ENCODE data around the gene THADA. TPM values are rescaled to one million over a fixed set of nuclear protein-coding genes. Genes with fewer than 3 reads are reported as not detected.

THADA gene
- total RNA-seq, 2 donors from 2014 or later: 41.1 to 54.3 TPM

DNA sequence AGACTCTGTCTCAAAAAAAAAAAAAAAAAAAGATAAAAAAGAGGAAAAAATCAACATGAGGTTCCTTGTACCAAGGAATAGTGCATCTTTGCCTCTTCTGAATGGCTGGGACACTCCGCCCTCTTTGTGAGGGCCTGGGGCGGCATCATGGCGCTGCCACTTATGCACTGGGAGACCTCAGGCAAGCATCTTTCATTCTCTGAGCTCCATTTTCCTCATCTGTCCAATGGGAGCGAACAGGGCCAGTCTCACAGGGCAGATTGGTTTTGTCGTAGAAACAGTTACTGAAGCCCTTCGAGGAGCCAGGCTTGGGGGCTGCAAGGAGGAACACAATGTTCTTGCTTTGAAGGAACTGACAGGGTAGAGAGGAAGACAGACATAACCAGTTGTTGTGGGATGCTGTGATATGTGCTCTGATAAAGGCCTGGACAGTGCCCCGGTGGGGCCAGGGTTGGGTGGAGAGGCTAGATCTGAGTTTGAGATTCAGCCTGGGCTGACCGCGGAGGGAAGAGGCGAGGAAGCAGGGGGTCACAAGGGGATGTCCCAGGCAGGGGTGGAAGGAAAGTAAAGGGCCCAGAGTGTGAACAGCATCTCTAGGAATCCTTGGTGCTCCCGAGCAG is 383.5 kb downstream of the THADA start:
- WGBS: 83% methylated on average over 11 of the region's 11 CpGs

DNA sequence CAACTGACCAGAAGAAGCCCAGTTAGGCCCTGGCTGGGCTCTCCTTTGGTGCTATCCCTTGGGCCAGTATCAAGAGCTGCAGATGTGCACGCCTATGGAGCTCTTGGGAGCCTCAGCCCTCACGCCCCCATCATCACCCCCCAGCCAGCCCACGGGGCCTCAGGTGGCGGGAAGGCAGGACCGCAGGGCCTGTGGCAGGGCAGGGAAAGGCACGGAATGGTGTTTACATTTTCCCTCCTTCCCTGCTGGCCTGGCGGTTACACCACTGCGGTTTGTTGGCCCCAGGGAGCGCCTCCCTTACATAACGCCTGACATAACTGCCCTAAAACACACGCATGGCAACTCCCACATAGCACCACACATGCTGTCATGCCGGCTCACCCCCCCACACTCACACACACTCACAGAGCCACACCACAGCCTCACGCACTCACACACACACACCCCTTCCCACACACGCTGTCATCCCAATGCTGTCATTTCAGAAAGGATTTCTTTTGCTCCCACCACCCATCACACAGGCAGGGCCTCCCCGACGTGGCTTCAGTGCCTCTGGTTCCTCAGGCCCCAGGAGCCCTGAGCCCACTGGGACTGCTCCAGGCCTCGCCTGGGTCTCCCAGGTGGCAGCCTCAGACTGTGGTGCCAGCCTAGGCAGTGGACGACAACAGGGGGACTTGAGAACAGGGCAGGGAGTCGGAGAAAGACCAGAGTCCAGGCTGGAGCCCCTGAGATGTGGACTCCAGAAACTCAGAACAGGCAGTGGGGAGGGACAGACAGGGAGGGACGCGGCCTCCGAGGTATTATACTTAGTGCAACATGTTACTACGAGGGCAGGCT is 385.2 kb downstream of the THADA start:
- Histone ChIP-seq H3K27ac (no peak overlapping the region), H3K4me3 (no peak overlapping the region), H3K4me1 (replicated peaks) (no peaks in the 10 kb centered on the region), H3K9me3 (no peaks in the 10 kb centered on the region), H3K27me3 (replicated peaks; ENCODE audit: insufficient read depth) (no peaks in the 10 kb centered on the region), H3K36me3 (no peaks in the 10 kb centered on the region)
- no peak for DNase-seq (ENCODE audit: low spot score)
- TF ChIP-seq POLR2A (IDR thresholded peaks at IDR 0.05): no peak
- TF ChIP-seq POLR2AphosphoS5 (IDR thresholded peaks at IDR 0.05): no peak
- TF ChIP-seq, protein P1, sequence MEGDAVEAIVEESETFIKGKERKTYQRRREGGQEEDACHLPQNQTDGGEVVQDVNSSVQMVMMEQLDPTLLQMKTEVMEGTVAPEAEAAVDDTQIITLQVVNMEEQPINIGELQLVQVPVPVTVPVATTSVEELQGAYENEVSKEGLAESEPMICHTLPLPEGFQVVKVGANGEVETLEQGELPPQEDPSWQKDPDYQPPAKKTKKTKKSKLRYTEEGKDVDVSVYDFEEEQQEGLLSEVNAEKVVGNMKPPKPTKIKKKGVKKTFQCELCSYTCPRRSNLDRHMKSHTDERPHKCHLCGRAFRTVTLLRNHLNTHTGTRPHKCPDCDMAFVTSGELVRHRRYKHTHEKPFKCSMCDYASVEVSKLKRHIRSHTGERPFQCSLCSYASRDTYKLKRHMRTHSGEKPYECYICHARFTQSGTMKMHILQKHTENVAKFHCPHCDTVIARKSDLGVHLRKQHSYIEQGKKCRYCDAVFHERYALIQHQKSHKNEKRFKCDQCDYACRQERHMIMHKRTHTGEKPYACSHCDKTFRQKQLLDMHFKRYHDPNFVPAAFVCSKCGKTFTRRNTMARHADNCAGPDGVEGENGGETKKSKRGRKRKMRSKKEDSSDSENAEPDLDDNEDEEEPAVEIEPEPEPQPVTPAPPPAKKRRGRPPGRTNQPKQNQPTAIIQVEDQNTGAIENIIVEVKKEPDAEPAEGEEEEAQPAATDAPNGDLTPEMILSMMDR (IDR thresholded peaks at IDR 0.05): no peak
- WGBS: 68% methylated on average over 23 of the region's 23 CpGs
- intact Hi-C loops (cut with DNase I): no loop called here

More for the DNA sequence above, 383.5 kb downstream of the THADA start:
- no peaks in the 10 kb centered on the region for H3K9me3 ChIP-seq
- no peak for DNase-seq (ENCODE audit: low spot score)
- H3K27me3 ChIP-seq (replicated peaks; ENCODE audit: insufficient read depth): no peaks in the 10 kb centered on the region
- H3K27ac ChIP-seq: no peak overlapping the region
- intact Hi-C loops (cut with DNase I): no loop called here
- no peak overlapping the region for H3K4me3 ChIP-seq
- TF ChIP-seq POLR2AphosphoS5 (IDR thresholded peaks at IDR 0.05) (no peak), POLR2A (IDR thresholded peaks at IDR 0.05) (no peak)
- TF ChIP-seq, protein P1 (IDR thresholded peaks at IDR 0.05): no peak
- H3K4me1 ChIP-seq (replicated peaks): no peaks in the 10 kb centered on the region
- no peaks in the 10 kb centered on the region for H3K36me3 ChIP-seq

DNA sequence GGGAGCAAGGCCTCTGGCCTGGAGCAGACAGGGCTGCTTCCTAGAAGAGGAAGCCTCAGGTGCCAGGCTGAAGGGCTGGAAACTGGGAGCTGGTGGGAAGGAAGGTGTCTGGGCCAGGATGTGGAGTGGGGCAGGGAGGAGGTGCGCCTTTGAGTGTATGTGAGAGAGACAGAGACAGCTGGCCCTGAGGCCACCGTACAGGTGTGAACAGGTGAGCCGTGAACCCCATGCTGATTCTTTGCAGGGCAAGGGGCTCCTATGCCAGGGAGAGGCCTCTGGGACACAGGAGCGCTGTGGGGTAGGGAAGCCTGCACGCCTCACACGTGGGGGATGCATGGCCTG is 385.7 kb downstream of the THADA start:
- Histone ChIP-seq H3K27ac (no peak overlapping the region), H3K36me3 (no peaks in the 10 kb centered on the region), H3K9me3 (no peaks in the 10 kb centered on the region), H3K4me3 (no peak overlapping the region), H3K4me1 (replicated peaks) (no peaks in the 10 kb centered on the region), H3K27me3 (replicated peaks; ENCODE audit: insufficient read depth) (no peaks in the 10 kb centered on the region)
- intact Hi-C loops (cut with DNase I): no loop called here
- 82% methylated on average over 6 of the region's 6 CpGs for WGBS
- TF ChIP-seq, protein P1 (IDR thresholded peaks at IDR 0.05): no peak
- no peak for TF ChIP-seq POLR2A (IDR thresholded peaks at IDR 0.05)
- no peak for TF ChIP-seq POLR2AphosphoS5 (IDR thresholded peaks at IDR 0.05)
- DNase-seq (ENCODE audit: low spot score): no peak

DNA sequence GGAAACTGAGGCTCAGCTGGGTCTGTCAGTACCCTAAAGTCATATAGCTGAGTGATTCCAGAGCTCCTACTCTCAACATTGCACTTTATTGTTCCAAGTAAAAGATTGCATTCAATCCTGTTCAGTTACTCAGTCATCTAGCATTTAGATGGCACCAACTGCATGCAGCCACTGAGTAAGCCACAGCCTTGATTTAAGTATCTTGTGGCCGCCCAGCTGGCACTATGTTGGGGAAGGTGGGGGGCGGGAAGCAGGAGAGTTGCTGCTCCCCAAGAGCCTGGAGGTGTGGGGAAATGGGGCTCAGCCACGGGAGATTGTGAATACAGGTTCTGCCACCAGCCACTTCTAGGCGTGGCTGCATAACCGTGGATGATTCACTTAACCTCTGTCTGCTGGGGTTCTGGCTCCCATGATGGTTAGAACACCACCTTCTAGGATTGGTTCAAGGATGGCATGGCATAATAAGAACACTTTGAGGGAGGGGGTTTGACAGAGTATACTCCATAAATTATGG is 386.6 kb downstream of the THADA start:
- Histone ChIP-seq H3K36me3 (no peaks in the 10 kb centered on the region), H3K27ac (no peak overlapping the region), H3K27me3 (replicated peaks; ENCODE audit: insufficient read depth) (no peaks in the 10 kb centered on the region), H3K4me3 (no peak overlapping the region), H3K9me3 (no peaks in the 10 kb centered on the region), H3K4me1 (replicated peaks) (no peaks in the 10 kb centered on the region)
- no peak for TF ChIP-seq POLR2A (IDR thresholded peaks at IDR 0.05)
- intact Hi-C loops (cut with DNase I): no loop called here
- WGBS: 88% methylated on average over 5 of the region's 5 CpGs
- no peak for DNase-seq (ENCODE audit: low spot score)

DNA sequence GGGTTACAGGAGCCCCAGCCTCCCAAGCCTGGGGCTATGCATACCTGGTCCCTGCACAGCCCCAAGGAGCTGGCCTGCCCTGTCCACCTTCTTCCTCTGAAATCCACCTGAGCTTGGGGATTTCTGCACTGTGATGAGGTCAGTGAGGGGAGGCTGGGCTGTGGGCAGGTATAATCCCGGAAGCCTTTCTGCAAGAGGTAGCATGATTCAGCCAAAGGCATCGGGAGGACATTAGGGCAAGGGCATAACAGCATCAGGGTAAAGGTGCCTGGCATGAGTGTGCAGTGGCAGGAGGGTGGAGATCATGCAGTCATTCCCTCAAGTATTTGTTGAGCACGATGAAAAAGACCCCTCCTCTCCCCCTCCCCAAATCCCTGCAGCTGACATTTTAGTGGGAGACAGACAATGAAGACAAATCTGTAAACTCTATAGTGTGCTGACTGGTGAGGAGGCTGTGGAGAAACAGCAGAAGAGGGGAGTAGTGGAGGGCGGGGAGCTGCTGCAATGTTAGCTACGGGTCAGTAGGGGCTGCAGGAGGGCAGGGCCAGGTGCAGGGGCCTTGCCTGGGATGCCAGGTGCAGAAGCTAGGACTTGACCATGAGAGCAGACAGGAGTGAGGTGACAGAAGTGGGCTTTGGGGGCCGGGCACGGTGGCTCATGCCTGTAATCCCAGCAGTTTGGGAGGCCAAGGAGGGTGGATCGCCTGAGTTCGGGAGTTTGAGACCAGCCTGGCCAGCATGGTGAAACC is 388.1 kb downstream of the THADA start:
- Histone ChIP-seq H3K27me3 (replicated peaks; ENCODE audit: insufficient read depth) (no peaks in the 10 kb centered on the region), H3K4me3 (no peak overlapping the region), H3K9me3 (no peaks in the 10 kb centered on the region), H3K4me1 (replicated peaks) (no peaks in the 10 kb centered on the region), H3K36me3 (no peaks in the 10 kb centered on the region), H3K27ac (no peak overlapping the region)
- intact Hi-C loops (cut with DNase I): no loop called here
- DNase-seq (ENCODE audit: low spot score): no peak
- 82% methylated on average over 9 of the region's 9 CpGs for WGBS
- no peak for TF ChIP-seq POLR2A (IDR thresholded peaks at IDR 0.05)
- TF ChIP-seq, protein P1 (IDR thresholded peaks at IDR 0.05): no peak
- no peak for TF ChIP-seq POLR2AphosphoS5 (IDR thresholded peaks at IDR 0.05)
